Activated naive CD4-positive, alpha-beta T cell treated with anti-CD3 and anti-CD28 coated beads, Interleukin-2, amount 50 U/mL, for 24 hours (primary cell): ENCODE results near the gene CFAP251.

Experiments used
- H3K27ac Mint-ChIP-seq: one replicate; pipeline ENCODE4 v1.8.0; 2021; ENCODE audit warnings: mild to moderate bottlenecking, mixed read lengths
- H3K27me3 Mint-ChIP-seq: one replicate; pipeline ENCODE4 v1.8.0; 2021; ENCODE audit warnings: mixed read lengths
- H3K36me3 Mint-ChIP-seq: one replicate; pipeline ENCODE4 v1.8.0; 2021; ENCODE audit warnings: mixed read lengths
- H3K4me1 Mint-ChIP-seq: one replicate; pipeline ENCODE4 v1.8.0; 2021; ENCODE audit warnings: mixed read lengths
- H3K4me3 Mint-ChIP-seq: one replicate; pipeline ENCODE4 v1.8.0; 2021; ENCODE audit warnings: mild to moderate bottlenecking, mixed read lengths
- H3K9me3 Mint-ChIP-seq: one replicate; pipeline ENCODE4 v1.8.0; 2021; ENCODE audit warnings: mixed read lengths

CFAP251 gene

GRCh38 chr12:121992059-121992879 lies 73.9 kb downstream of the CFAP251 start:
- Mint-ChIP-seq H3K9me3 (no peaks in the 10 kb centered on the region), H3K36me3 (no peaks in the 10 kb centered on the region), H3K27me3 (no peaks in the 10 kb centered on the region), H3K4me1 (peaks cover 4% of the 10 kb centered on the region), H3K4me3 (peak overlapping the region; percentile 68), H3K27ac (peak overlapping the region; percentile 86)

DNA sequence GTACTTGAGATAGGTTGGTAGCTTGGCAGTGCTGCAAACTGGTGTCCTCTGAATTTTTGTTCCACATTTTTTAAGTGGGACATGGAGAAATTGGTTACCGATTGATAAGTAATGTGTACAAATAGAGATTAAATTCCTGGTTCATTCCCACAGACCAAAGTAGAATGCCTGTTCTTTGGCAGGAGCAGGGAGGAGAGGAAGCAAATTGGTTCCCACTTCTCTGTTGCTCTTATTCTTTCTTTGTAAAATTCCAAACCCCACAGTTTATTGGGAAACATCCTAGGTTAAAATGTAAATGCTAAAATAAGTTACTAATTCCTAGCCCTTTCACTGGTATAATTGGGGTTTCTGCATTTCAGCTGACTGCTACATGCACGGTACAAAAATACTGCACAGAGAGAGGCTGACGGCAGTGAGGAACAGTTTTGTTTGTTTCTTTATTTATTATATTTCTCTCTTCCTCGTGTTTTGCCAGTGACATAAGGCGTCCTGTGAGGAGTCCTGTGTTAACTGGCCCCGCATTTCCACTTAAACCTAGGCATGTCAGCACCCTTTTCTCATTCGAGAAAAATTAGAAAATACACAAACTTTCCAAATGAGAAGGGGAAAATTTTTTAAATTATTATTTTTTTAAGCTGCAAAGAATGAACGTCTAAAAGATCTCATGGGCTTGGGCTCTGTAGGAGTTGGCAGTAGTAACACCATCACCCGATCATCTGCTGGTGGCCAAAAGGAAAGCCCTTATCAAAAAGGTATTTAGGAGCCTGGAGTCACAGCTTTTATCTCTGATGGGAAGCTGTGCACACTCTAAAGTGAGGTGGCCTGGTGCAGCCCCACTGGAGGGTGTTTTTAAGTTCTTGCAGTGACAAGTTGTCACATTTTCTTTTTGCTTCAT lies 77.9 kb downstream of the CFAP251 start:
- no peak overlapping the region for H3K27ac Mint-ChIP-seq

GRCh38 chr12:121996945-121997612 lies 78.7 kb downstream of the CFAP251 start:
- peaks cover 2% of the 10 kb centered on the region for H3K4me1 Mint-ChIP-seq
- H3K9me3 Mint-ChIP-seq, result no peaks in the 10 kb centered on the region
- no peak overlapping the region for H3K4me3 Mint-ChIP-seq
- H3K27me3 Mint-ChIP-seq, result peaks cover 2% of the 10 kb centered on the region
- peaks cover 2% of the 10 kb centered on the region for H3K36me3 Mint-ChIP-seq
- no peak overlapping the region for H3K27ac Mint-ChIP-seq

More for the DNA sequence above, 77.9 kb downstream of the CFAP251 start:
- no peaks in the 10 kb centered on the region for H3K9me3 Mint-ChIP-seq
- no peak overlapping the region for H3K4me3 Mint-ChIP-seq
- peaks cover 2% of the 10 kb centered on the region for H3K27me3 Mint-ChIP-seq
- peaks cover 2% of the 10 kb centered on the region for H3K36me3 Mint-ChIP-seq
- H3K4me1 Mint-ChIP-seq, result peaks cover 4% of the 10 kb centered on the region

DNA sequence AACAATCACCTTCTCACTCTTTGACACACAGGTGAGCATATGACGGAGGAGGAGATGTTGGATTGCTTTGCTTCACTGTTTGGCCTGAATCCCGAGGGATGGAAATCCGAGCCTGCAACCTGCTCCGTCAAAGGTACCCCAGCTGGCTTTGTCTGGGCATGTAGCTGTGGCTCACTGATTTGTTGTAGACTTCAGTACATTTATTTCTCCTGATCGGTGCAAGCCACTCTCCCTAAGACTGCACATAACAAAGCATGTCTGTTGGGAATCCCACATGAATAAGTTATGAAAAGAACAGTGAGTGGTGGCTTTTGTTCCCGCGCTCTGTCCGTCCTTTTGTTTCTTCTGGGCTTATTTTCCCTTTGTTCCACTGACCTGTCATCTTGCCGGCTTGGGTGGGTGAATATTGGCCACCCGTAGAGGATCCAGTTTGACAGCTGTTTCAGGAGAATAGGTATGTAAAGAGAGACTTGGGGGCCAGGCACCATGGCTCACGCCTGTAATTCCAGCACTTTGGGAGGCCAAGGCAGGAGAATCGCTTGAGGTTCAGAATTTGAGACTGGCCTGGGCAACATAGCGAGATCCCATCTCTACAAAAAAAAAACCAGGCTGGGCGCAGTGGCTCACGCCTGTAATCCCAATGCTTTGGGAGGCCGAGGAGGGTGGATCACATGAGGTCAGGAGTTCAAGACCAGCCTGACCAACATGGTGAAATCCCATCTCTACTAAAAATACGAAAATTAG lies 83.2 kb downstream of the CFAP251 start:
- Mint-ChIP-seq H3K9me3 (no peaks in the 10 kb centered on the region), H3K27ac (no peak overlapping the region), H3K4me3 (no peak overlapping the region), H3K27me3 (peaks cover 5% of the 10 kb centered on the region), H3K36me3 (peaks cover 3% of the 10 kb centered on the region), H3K4me1 (peaks cover 10% of the 10 kb centered on the region)

- H3K27me3 Mint-ChIP-seq, result peaks cover 6% of the 10 kb centered on the region
- peaks cover 12% of the 10 kb centered on the region for H3K4me1 Mint-ChIP-seq
- H3K36me3 Mint-ChIP-seq, result peaks cover 2% of the 10 kb centered on the region
- H3K4me3 Mint-ChIP-seq, result no peak overlapping the region
- no peaks in the 10 kb centered on the region for H3K9me3 Mint-ChIP-seq
- no peak overlapping the region for H3K27ac Mint-ChIP-seq
Measured at GRCh38 chr12:122003651-122004611, 85.5 kb downstream of the CFAP251 start.

DNA sequence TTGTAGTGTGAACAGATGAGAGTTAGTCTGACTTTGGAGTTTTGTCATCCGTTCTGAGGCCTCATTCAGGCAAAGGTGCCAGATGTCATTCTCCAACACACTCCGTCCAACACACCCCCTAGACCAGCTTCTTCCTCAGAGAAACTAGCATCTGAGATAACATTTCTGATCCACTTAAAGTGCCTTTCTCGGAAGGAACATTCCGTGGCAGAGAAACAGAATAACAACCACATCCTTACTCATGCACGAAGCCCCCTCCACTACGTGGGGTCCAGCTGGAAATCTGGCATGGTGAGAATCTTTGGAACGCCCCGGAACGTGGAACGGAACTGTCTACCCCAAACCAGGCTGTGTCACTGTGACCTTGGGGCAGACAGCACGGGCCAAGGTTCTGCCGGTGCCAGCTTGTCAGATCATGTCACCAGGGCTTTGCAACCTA lies 86.3 kb downstream of the CFAP251 start:
- Mint-ChIP-seq H3K4me3 (no peak overlapping the region), H3K9me3 (no peaks in the 10 kb centered on the region), H3K4me1 (peaks cover 12% of the 10 kb centered on the region), H3K36me3 (peaks cover 2% of the 10 kb centered on the region), H3K27me3 (peaks cover 5% of the 10 kb centered on the region), H3K27ac (no peak overlapping the region)

GRCh38 chr12:122005252-122005776 lies 86.9 kb downstream of the CFAP251 start:
- H3K4me3 Mint-ChIP-seq, result no peak overlapping the region
- peaks cover 2% of the 10 kb centered on the region for H3K36me3 Mint-ChIP-seq
- H3K4me1 Mint-ChIP-seq, result peaks cover 12% of the 10 kb centered on the region
- peaks cover 5% of the 10 kb centered on the region for H3K27me3 Mint-ChIP-seq
- no peak overlapping the region for H3K27ac Mint-ChIP-seq
- no peaks in the 10 kb centered on the region for H3K9me3 Mint-ChIP-seq

- peaks cover 5% of the 10 kb centered on the region for H3K27me3 Mint-ChIP-seq
- H3K36me3 Mint-ChIP-seq, result peaks cover 2% of the 10 kb centered on the region
- H3K4me3 Mint-ChIP-seq, result peak overlapping the region; percentile 33
- H3K27ac Mint-ChIP-seq, result no peak overlapping the region
- H3K9me3 Mint-ChIP-seq, result no peaks in the 10 kb centered on the region
- H3K4me1 Mint-ChIP-seq, result peaks cover 12% of the 10 kb centered on the region
Measured at GRCh38 chr12:122006186-122006926, 88.0 kb downstream of the CFAP251 start.

DNA sequence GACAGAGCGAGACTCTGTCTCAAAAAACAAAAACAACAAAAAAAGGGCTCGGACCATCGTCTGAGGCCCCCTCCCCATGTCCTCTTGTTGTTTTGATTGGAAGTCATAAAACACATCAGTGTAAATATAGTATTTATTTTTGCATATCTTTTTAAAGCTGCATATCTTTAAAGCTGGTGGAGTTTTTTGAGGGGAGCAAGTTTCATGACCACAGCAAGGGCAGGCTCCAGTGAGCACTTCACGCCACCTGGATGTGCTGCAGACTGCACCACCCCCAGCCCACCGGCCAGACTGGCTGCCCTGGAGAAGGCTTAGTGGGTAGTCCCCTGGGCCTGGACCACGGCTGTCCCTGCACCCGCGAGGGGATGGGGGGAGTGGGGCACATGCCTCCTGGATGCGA lies 91.3 kb downstream of the CFAP251 start:
- peaks cover 10% of the 10 kb centered on the region for H3K4me1 Mint-ChIP-seq
- no peaks in the 10 kb centered on the region for H3K9me3 Mint-ChIP-seq
- H3K27me3 Mint-ChIP-seq, result peaks cover 2% of the 10 kb centered on the region
- no peak overlapping the region for H3K27ac Mint-ChIP-seq
- no peak overlapping the region for H3K4me3 Mint-ChIP-seq
- H3K36me3 Mint-ChIP-seq, result peaks cover 2% of the 10 kb centered on the region

DNA sequence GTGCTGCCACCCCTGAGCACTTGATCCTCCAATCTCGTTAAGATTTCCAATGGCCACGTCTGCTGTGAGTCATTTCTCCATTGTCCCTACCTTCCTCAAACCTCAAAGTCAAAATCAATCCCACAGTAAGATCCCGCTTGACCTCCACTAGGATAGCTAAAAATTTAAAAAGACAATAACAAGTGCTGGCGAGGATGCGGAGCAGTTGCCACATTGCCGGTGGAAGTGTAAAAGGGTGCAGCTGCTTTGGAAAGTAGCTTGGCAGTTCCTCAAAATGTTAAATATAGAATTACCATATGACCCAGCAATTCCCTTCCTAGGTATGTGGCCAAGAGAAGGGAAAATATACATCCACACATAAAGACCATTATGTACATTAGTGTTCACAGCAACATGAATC lies 93.8 kb downstream of the CFAP251 start:
- no peak overlapping the region for H3K27ac Mint-ChIP-seq
- H3K4me1 Mint-ChIP-seq, result no peaks in the 10 kb centered on the region
- H3K36me3 Mint-ChIP-seq, result no peaks in the 10 kb centered on the region
- H3K27me3 Mint-ChIP-seq, result peaks cover 2% of the 10 kb centered on the region
- H3K9me3 Mint-ChIP-seq, result no peaks in the 10 kb centered on the region
- H3K4me3 Mint-ChIP-seq, result no peak overlapping the region

DNA sequence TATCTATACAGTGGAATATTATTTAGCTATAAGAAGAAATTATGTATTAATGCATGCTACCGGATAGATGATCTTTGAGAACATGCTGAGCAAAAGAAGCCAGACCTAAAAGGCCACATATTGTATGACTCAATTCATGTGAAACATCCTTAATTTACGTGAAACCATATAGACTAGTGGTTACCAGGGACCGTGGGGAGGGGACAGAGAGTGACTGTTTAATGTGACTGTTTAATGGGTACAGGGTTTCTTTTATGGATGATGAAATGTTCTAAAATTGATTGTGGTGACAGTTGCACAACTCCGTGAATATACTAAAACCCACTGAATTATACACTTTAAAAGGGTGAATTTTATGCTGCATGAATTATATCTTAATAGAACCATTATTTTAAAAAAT lies 94.7 kb downstream of the CFAP251 start:
- Mint-ChIP-seq H3K36me3 (no peaks in the 10 kb centered on the region), H3K9me3 (no peaks in the 10 kb centered on the region), H3K4me3 (no peak overlapping the region), H3K4me1 (no peaks in the 10 kb centered on the region), H3K27me3 (peaks cover 2% of the 10 kb centered on the region), H3K27ac (no peak overlapping the region)

GRCh38 chr12:122013791-122014590 lies 95.6 kb downstream of the CFAP251 start:
- Mint-ChIP-seq H3K27me3 (peaks cover 1% of the 10 kb centered on the region), H3K4me3 (no peak overlapping the region), H3K4me1 (no peaks in the 10 kb centered on the region), H3K27ac (no peak overlapping the region), H3K36me3 (no peaks in the 10 kb centered on the region), H3K9me3 (no peaks in the 10 kb centered on the region)

- H3K36me3 Mint-ChIP-seq, result peaks cover 1% of the 10 kb centered on the region
- no peak overlapping the region for H3K4me3 Mint-ChIP-seq
- peaks cover 1% of the 10 kb centered on the region for H3K27me3 Mint-ChIP-seq
- no peak overlapping the region for H3K27ac Mint-ChIP-seq
- H3K4me1 Mint-ChIP-seq, result no peaks in the 10 kb centered on the region
- no peaks in the 10 kb centered on the region for H3K9me3 Mint-ChIP-seq
Measured at GRCh38 chr12:122014781-122015180, 96.4 kb downstream of the CFAP251 start.
